GM18499 (cell line): ENCODE data around the gene LRRTM1.

Experiments
- ATAC-seq: cut with Tn5 transposase; IDR thresholded peaks from one replicate; pipeline ENCODE4 v1.9.1; 2021; ENCODE audit warnings: moderate number of reproducible peaks; ENCODE audit not compliant: insufficient read depth, unreplicated experiment

The LRRTM1 gene

DNA sequence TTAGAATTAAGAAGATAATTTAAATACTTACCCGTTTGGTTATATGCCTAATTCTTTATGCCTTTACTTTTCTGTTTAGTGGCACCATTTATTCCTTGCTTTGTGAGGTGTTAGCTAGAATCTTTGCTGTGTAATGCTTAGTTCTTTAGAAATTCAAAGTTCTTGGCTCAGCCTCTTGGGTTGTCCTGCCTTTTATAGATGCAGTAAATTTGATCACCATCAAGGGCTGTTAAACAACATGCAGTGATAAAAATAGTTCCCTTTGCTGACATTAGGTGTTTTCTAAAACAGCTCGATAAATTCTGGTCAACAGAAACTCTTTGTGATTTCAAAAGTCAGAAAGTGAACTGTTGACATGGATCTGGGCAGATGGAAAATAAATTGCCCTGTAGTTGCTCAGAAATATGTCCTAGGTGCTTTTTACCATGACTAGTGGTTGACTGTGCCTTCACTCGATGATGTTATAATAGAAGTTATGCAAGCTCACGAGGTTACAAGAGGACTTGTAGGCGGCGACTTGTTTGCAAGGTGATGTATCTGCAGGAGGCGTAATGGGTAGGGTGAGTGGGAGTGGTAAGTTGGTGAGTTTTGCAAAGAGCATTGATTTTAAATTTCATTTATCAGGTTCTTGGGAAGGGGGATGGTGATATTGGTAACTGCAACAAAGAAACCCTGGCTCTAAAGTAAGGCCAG lies 52.1 kb downstream of the LRRTM1 start:
- no peak for ATAC-seq
